Heart left ventricle (tissue), 16 donors: ENCODE data around the gene CKM. TPM values are rescaled to one million over a fixed set of nuclear protein-coding genes. Genes with fewer than 3 reads are reported as not detected.

Source experiments
- ATAC-seq, 4 donors: fragments of 200-7000 bp; cut with Tn5 transposase; one replicate each; pipeline ENCODE4 v1.9.1; 2020 to 2022; ENCODE audit warnings: moderate library complexity in 4 of 4, mild to moderate bottlenecking in 3 of 4, moderate number of reproducible peaks in 1 of 4
- DNase-seq, 5 donors: peaks; one replicate each; pipeline ENCODE4 v3.0.0-alpha.2; 2020
- H3K27ac ChIP-seq, 12 donors: fragments of 200-600 bp; sonication (generic) in 4 of 12; one replicate each; pipeline versions ENCODE4 v1.5.0 to v1.8.0; 2016 to 2022; ENCODE audit warnings: mild to moderate bottlenecking in 2 of 12
- H3K27me3 ChIP-seq, 9 donors: fragments of 200-600 bp; sonication (generic) in 2 of 9; one replicate each; pipeline versions ENCODE4 v1.5.1 to v1.8.0; 2016 to 2022; ENCODE audit warnings: mild to moderate bottlenecking in 3 of 9
- H3K36me3 ChIP-seq, 9 donors: fragments of 200-600 bp; sonication (generic) in 2 of 9; one replicate each; pipeline versions ENCODE4 v1.5.0 to v1.8.0; 2018 to 2022; ENCODE audit warnings: mild to moderate bottlenecking in 2 of 9
- H3K4me1 ChIP-seq, 12 donors: fragments of 200-600 bp; sonication (generic) in 4 of 12; one replicate each; pipeline versions ENCODE4 v1.5.0 to v1.8.0; 2016 to 2022; ENCODE audit warnings: mild to moderate bottlenecking in 3 of 12
- H3K4me3 ChIP-seq, 12 donors: fragments of 200-600 bp; sonication (generic) in 4 of 12; one replicate each; pipeline versions ENCODE4 v1.5.0 to v1.8.0; 2017 to 2022; ENCODE audit warnings: mild to moderate bottlenecking in 9 of 12, moderate library complexity in 4 of 12
- H3K9me3 ChIP-seq, 12 donors: fragments of 200-600 bp; sonication (generic) in 4 of 12; one replicate each; pipeline versions ENCODE4 v1.5.0 to v1.8.0; 2016 to 2022; ENCODE audit warnings: mild to moderate bottlenecking in 1 of 12
- CTCF ChIP-seq, 12 donors: fragments of 200-600 bp; sonication (generic) in 4 of 12; IDR thresholded peaks; one replicate each; pipeline versions ENCODE4 v1.5.0 to v1.8.0; 2018 to 2022; ENCODE audit warnings: antibody characterized with exemption in 12 of 12, mild to moderate bottlenecking in 5 of 12
- POLR2A ChIP-seq, 2 donors: fragments of 450-650 bp; IDR thresholded peaks; one replicate each; pipeline ENCODE4 v1.6.1; 2017; ENCODE audit warnings: antibody characterized with exemption in 2 of 2, mild to moderate bottlenecking in 2 of 2, moderate library complexity in 2 of 2
- WGBS, 4 donors: extraction: QIAGEN DNeasy Blood & Tissue Kit in 2 of 4; methylation state at CpG; one replicate each; pipeline versions ENCODE4 v1.1.5 to v1.1.7; 2013 to 2018; 5-methylcytosine and 5-hydroxymethylcytosine counted together
- intact Hi-C, 10 donors: fragments of 100-400 bp; cut with DNase I; formaldehyde crosslinking; loops; one replicate each; pipeline versions ENCODE4 v1.11.1 to v1.14.2; 2022
- long read RNA-seq, 3 donors: library from polyadenylated mRNA; unstranded; transcript quantifications; one replicate each; pipeline ENCODE4 v2.0.0, GENCODE V29; 2020 to 2021
- polyA plus RNA-seq, 2 donors: library from polyadenylated mRNA; stranded (reverse); fragments of 200-250 nt; gene quantifications; one replicate each; pipeline ENCODE4 v1.2.3, GENCODE V29; 2013
- total RNA-seq, 9 donors: library from RNA; depleted of rRNA in 2 of 9; stranded (reverse); fragments of >200 nt in 2 of 9; fragmentation: NEBNext Ultra II Directional in 3 of 9; extraction: Animal tissue kit (Norgen Biotek cat#: 25700) in 3 of 9; gene quantifications; one replicate each; pipeline versions ENCODE4 v1.1.0 to v1.2.4, GENCODE V29; 2016 to 2023
- donor health status: ischemic (EF 13 %, LVEDD 7.1; RV severe dilation, severe dysfunction).
- donor health status: healthy with polysubstance abuse.
- donor health status: DM: no; HTN: yes; CAD: no.
- donor health status: DM: no; HTN: no; CAD: no.
- donor health status: ischemic (EF 25% LVEDD 6.9; RV normal size, moderate dysfunction).
- donor health status: ischemic (EF 25% LVEDD 5.7; RV mildly dilated, moderate dysfunction).
- donor health status: healthy.
- donor health status: DM: yes; HTN: yes; CAD: no.
- donor health status: ischemic (EF 35%, LVEDD 5.7; RV mildly dilated, moderate dysfunction).
- donor health status: nonischemic (EF 11% LVEDD 7.7; RV severe dilation, severe dysfunction).
- donor health status: DM: yes; HTN: yes; CAD: no.
- donor health status: PGD.
- donor health status: ischemic (EF 29% LVEDD 5.4; RV normal size, mild dysfunction).
- donor health status: nonischemic (EF 23%, LVEDD 6.1; RV moderate dilation, normal function).

Gene CKM
- total RNA-seq (over 10,000 TPM in 1 of 9 donors, 1,000 to 10,000 TPM in 8; 1,947 to 11,128 (median 3,786) TPM), polyA plus RNA-seq (1,000 to 10,000 TPM; 1,885 to 6,019 TPM)
- long read RNA-seq, donor 1, transcript CKM-201 (8 exons, 1,657 nt): major isoform, 18,877 of 22,108 reads
- long read RNA-seq, donor 1, partial matches to known transcripts: 2,671 of 22,108 reads
- long read RNA-seq, donor 1, other reads (novel, unspliced or antisense): 560 of 22,108 reads
- long read RNA-seq, donor 2, transcript CKM-201 (8 exons, 1,657 nt): major isoform, 45,109 of 49,207 reads
- long read RNA-seq, donor 2, partial matches to known transcripts: 3,545 of 49,207 reads
- long read RNA-seq, donor 2, other reads (novel, unspliced or antisense): 553 of 49,207 reads
- long read RNA-seq, donor 3, transcript CKM-201 (8 exons, 1,657 nt): major isoform, 6,053 of 7,009 reads
- long read RNA-seq, donor 3, partial matches to known transcripts: 853 of 7,009 reads
- long read RNA-seq, donor 3, other reads (novel, unspliced or antisense): 103 of 7,009 reads

GRCh38 chr19:45322744-45323281 lies at the start of gene CKM:
CKM (minus strand) TSS chr19:45322875; CDS start chr19:45319713, 3,162 bp downstream.
- Histone ChIP-seq H3K4me3 (peak within 1 kb of the TSS; percentile 50 to 81 (median 59)), H3K4me1 (peaks cover 0 to 35% (median 10%) of the 10 kb centered on the region in 12 donors), H3K36me3 (peaks cover 0 to 17% (median 10%) of the 10 kb centered on the region in 9 donors), H3K27me3 (peaks cover 0 to 27% (median 14%) of the 10 kb centered on the region in 9 donors), H3K9me3 (no peaks in the 10 kb centered on the region), H3K27ac (peak within 1 kb of the TSS; percentile 81 to 100 (median 96))
- TF ChIP-seq POLR2A (IDR thresholded peaks at IDR 0.05) (peak in 1 of 2 donors; percentile 73), CTCF (IDR thresholded peaks at IDR 0.05) (no peak)
- WGBS, 4 donors: 4 to 21% (median 18%) methylated on average over 3 to 15 of the region's 15 CpGs
- peak; percentile 78 to 86 (median 83) for ATAC-seq
- intact Hi-C loops: loop anchor here in 1 of 10 donors (5.0 kb wide), 1 partner anchor 71 kb away; the partner anchor contains the start of gene MARK4
- peak; percentile 82 to 94 (median 85) for DNase-seq

- no peaks in the 10 kb centered on the region for H3K9me3 ChIP-seq
- H3K27me3 ChIP-seq: no peaks in the 10 kb centered on the region
- ATAC-seq: peak; percentile 98 to 99 (median 98)
- H3K4me3 ChIP-seq: peak within 1 kb of the TSS; percentile 72 to 98 (median 88)
- intact Hi-C loops: no loop called here
- TF ChIP-seq POLR2A (IDR thresholded peaks at IDR 0.05) (peak in 1 of 2 donors; percentile 41), CTCF (IDR thresholded peaks at IDR 0.05) (no peak)
- peak within 1 kb of the TSS; percentile 41 to 86 (median 78) for H3K27ac ChIP-seq
- peaks cover 0 to 15% (median 6%) of the 10 kb centered on the region in 12 donors for H3K4me1 ChIP-seq
- DNase-seq: peak; percentile 99
- no peaks in the 10 kb centered on the region for H3K36me3 ChIP-seq
- WGBS, 4 donors: 4 to 6% (median 4%) methylated on average over 37 to 55 of the region's 55 CpGs
These were observed 47.9 kb upstream of the CKM start, which contains the start of gene ERCC2 for GRCh38 chr19:45370410-45371204. ERCC2 (minus strand) TSS chr19:45370573; CDS start chr19:45370540, 33 bp downstream.

- WGBS, 4 donors: 90 to 96% (median 91%) methylated on average over 8 to 11 of the region's 11 CpGs
- no peak for TF ChIP-seq CTCF (IDR thresholded peaks at IDR 0.05)
- TF ChIP-seq POLR2A (IDR thresholded peaks at IDR 0.05): no peak
- intact Hi-C loops: no loop called here
- ATAC-seq: no peak
- Histone ChIP-seq H3K27me3 (no peaks in the 10 kb centered on the region), H3K9me3 (no peaks in the 10 kb centered on the region), H3K4me1 (peaks cover 0 to 15% (median 6%) of the 10 kb centered on the region in 12 donors), H3K27ac (no peak overlapping the region), H3K36me3 (peaks cover 0 to 15% (median 2%) of the 10 kb centered on the region in 9 donors), H3K4me3 (no peak overlapping the region)
- no peak for DNase-seq
These were observed 46.2 kb upstream of the CKM start for GRCh38 chr19:45368737-45369340.
